ENCODE data around the gene GSTM5.
"Not testable (repeated sequence)": the region's sequence is repeated elsewhere in the genome, so short reads cannot be mapped to it uniquely, and the experiment has no call there.

DNA sequence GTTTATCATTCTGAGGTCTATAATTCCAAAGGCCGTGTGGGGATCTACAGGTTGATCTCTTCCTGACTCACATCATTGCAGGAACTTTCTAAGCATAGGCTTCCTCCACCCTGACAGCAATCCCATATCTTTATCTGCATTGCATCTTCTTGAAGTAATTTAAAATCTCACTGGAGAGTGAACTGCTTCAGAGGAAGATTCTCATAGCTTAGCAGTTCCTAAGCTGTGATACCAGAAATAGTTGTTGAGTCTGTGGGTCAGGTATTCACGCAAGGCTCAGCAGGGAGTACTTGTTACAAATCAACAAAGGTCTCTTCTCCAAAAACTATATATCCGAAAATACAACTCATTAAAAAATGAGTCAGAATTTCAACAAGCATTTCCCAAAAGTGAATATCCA lies 16.9 kb upstream of the GSTM5 start:
- TF ChIP-seq, protein P1, sequence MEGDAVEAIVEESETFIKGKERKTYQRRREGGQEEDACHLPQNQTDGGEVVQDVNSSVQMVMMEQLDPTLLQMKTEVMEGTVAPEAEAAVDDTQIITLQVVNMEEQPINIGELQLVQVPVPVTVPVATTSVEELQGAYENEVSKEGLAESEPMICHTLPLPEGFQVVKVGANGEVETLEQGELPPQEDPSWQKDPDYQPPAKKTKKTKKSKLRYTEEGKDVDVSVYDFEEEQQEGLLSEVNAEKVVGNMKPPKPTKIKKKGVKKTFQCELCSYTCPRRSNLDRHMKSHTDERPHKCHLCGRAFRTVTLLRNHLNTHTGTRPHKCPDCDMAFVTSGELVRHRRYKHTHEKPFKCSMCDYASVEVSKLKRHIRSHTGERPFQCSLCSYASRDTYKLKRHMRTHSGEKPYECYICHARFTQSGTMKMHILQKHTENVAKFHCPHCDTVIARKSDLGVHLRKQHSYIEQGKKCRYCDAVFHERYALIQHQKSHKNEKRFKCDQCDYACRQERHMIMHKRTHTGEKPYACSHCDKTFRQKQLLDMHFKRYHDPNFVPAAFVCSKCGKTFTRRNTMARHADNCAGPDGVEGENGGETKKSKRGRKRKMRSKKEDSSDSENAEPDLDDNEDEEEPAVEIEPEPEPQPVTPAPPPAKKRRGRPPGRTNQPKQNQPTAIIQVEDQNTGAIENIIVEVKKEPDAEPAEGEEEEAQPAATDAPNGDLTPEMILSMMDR (IDR thresholded peaks at IDR 0.05) = not testable (repeated sequence)
- TF ChIP-seq POLR2A (IDR thresholded peaks at IDR 0.05) = not testable (repeated sequence)

Measured in Peyer's patch (tissue), 4 donors.